Measurements from ENCODE around the gene C6orf47.

The C6orf47 gene

DNA sequence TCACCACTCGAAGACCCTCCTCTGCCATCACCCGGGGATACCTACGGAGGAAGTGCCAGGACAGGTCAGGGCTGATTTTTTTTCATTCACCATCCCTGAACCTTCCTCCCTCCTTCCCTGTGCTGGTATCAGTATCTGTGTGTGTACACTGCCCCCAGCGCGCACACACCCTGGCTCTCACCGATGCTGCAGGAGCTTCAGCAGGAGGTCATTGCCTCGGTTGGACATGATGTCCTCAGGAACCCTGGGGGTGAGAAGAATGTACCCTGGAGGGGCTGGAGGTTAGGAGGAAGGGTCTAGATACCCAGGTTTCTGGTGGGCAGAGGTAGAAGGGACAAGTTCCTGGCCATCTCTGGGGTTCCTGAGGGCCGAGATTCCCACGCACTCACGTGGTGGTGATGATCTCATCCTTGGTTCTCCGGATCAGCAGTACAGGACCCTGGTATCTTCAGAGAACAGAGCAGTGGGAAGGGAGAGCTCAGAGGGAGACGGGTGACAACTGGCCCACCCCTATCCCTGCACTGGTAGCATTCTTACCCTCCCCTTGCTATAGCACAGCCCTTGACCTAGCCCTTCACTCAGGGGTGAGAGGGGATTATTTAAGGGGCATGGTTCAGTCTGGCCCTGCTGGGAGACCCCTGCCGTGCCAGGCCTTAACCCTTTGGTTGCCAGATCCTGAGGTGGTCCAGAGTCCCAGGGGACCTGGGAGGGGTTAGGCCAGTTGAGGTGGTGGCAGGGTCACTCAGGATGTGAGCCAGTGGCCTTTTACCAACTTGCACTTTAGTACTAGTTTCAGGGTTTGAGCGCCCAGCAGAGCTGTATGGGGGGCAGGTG lies 27.5 kb upstream of the C6orf47 start:
- DNase-seq, result no peak

DNA sequence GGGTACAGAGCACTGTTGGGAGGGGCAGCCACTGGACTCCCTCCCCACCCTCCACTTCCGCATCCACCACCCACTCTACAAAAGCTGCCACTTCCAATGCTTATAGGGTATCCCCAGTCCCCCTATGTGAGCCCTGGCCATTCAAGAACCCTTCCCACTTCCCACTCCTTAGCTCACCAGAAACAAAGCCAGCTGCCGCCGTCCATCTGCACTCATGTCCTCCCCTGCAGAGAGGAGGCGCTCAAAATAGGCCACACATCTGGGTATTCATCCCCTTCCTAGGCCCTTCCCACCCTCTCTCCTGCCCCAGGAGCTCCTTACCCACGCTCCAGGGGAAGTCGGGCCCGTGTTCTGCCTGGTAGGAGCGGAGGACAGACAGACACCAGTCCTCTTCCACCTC lies 26.7 kb upstream of the C6orf47 start:
- DNase-seq, result no peak

DNA sequence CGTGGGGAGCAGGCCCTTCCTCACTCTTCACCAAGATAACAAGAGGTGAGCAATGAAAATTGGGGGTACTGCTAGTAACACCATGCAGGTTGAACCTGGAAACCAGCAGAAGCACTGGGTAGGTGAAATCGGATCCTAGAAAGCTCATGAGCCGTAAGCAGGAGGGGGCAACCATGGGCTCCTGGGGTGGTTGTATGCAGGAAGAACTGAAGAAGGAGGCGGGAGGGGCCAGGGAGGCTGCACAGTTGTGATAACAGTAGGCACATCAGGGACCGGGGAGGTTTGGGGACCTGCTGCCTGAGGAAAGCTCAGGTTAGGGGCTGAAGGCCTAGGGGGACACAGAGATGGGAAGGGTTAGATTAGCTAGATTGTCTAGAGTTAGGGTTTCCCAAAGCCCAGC lies 25.9 kb upstream of the C6orf47 start:
- no peak for DNase-seq

DNA sequence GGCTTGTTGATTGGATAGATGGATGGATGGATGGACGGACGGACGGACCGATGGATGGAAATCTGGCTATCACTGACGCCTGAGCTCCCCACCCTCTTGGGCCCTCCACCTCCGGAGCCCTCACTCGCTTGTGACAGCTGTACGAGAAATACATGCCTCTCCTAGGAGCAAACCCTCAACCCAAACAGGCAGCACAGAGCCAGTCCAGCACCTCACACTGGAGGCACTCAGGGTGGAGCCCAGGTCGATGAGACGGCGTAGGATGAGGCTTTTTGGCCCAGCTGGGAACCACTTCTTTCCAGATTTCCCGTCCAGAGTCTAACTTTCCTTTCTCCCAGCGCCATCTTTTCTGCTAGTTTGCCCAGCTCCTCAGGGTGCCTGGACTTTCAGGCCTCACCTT lies 23.0 kb upstream of the C6orf47 start:
- no peak for DNase-seq

DNA sequence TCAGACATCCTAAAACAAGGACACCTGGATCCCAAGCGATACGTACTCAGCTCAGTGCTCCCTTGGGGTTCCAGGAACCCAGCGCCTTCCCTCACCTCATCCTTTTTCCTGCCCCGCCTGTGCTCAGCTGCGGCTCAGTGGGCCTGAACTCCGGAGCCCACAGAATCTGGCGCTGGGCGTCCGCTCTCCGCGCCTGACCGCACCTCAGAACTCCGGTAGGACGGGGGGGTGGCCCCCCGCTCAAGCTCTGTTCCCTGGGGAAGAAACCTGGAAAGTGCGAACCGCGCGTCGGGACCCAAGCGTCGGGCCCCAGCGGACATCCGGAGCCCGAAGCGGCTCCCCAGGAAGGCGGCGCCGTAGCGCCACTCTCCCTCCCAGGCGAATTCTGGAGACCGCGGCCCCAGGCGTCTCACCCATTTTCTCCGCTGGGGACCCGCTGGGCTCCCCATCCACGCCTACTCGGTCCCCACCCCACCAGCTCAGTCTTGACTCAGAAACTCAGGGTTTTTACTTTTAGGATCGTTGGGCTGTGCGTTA lies 20.6 kb upstream of the C6orf47 start:
- DNase-seq, result peak in 10 of 56 donors; percentile 4 to 48 (median 18)

DNA sequence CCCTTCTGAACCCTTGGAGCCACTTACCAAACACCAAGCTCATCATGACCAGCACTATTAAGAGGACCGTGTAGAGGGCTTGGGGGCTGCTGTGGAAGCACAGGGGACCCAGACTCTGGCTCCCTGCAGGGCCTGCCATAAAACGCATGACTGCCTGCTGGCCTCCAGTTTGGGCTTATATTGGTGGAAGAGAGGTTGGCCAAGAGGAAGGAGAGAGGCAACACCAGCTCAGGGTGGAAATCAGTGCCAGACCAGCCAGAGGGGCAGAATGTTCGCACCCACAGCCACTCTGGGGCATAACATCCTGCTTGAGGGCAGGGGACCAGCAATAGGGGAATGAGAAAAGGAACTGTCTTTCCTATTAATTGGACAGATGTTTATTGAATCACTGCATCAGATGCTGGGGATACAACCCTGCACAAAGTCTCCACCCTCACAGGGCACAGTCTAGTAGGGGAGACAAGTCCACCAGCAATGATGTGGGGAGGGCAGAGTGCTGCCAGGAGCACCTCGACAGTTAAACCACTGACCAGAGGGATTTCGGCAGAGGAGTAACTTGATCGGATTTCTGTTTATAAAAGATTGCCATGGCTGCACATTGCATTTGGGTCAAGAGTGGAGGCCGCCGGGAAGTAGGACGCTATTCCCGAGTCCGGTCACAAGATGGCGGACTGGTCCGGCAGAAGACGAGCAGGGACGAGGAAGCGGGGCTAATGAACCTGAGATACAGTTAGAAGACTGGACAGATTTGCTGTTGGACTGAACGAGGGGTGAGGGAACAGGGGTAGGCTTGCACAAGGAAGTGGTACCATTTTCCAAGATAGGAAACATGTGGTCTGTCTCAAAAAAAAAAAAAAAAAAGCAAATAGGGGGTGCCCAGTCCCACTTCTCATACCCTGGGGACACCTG lies 19.9 kb upstream of the C6orf47 start, which contains the start of gene LY6G5C:
Gene LY6G5C, minus strand, starts transcription at position 842 of the 909 bp plus-strand sequence. Its CDS starts 694 bp downstream, at position 148.
- DNase-seq, result peak in 51 of 56 donors; percentile 6 to 84 (median 52)

DNA sequence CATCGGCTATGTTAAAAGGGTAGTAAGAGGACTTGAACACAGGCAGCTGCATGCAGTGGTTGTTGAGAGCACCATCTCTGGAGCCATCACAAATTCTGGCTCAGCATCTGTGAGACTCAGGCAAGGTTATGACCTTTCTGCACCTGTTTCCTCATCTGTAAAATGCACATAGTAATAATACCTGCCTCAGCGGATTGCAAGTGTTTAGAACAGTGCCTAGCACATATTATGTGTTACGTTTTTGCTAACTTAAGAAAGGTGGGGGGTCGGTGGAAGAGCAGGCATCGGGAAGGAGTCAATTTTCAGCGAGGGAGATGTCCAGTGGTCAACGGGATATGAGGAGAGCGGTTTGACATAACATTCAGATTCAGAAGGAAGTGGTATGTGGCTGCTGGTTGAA lies 17.4 kb upstream of the C6orf47 start:
- no peak for DNase-seq

DNA sequence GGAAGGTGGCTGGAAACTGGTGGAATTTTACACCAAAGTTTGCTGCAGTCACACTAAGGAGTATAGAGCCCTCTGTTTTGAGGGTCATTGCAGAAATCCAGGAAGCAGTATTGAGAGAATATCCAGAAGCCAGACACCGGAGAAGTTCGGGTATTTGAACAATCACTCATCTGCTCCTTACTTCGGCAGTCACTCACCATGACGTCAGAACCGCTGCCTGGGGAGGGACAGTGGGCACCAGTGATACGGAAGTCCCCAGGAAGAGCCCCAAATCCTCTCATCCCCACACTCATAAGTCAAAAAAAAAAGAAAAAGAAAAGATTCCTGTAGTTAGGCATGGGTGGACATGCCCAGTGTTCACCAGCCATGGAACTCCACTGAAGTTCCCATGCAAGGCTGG lies 16.3 kb upstream of the C6orf47 start:
- DNase-seq, result no peak

DNA sequence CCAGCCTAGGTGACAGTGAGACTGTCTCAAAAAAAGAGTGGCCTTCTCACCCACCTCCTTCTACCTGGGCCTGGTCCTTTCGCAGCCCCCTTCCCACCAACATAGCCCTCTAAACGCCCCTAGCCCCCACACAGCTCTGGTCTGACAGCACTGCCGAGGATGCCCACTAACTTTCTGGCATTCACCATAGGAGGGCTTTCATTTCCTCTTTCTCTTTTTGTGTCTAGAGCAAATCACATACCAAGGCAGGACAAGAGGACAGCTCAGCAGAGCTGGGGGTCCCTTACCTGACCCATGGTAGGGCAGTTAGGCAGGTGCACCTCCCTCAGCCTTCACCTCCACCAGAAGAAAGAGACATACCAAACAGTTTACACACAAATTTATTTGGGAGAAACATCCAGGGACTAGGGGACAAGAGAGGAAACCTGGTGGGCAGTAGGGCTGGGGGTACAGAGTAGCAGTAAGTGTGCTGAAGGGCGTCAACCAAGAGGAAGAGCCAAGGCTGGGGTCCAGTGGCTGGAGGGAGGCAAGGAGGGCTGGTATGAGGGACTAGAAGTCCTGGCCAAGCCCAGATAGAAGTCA lies 15.8 kb upstream of the C6orf47 start:
- no peak for DNase-seq

DNA sequence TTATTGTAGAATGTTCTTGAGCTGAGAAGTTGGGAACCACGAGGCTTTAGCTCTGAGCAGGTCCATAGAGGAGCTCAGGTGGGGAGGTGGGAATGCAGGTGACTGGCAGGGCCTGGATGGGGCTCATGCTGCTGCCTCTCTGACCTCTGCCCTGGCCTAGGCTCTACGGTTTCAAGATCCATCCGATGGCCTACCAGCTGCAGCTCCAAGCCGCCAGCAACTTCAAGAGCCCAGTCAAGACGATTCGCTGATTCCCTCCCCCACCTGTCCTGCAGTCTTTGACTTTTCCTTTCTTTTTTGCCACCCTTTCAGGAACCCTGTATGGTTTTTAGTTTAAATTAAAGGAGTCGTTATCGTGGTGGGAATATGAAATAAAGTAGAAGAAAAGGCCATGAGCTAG lies 9.1 kb upstream of the C6orf47 start, which contains the start of gene LY6G5B:
Gene LY6G5B, plus strand, starts transcription at position 301 of the 400 bp plus-strand sequence. CDS start 975 bp downstream, outside the sequence.
- no peak for DNase-seq

DNA sequence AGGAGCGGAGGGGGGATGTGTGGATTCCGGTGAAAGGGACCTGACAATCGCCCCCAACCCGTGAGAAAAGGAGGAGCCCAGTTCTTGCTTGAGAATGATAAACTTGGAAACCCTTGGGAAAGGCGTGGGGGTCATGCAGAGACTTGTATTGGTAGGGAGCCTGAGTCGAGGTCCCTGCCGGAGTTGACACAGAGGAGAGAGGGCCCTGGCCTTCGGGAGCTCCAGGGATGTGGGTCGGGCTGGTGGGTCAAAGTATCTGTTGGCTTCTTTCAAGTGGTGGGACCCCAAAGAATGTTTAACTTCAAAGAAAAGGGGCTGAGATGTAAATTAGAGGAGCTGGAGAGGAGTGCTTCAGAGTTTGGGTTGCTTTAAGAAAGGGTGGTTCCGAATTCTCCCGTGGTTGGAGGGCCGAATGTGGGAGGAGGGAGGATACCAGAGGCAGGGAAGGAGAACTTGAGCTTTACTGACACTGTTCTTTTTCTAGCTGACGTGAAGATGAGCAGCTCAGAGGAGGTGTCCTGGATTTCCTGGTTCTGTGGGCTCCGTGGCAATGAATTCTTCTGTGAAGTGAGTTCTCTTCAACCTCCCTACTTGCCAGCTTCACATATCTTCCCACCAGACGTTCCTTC lies 5.9 kb upstream of the C6orf47 start:
- no peak for DNase-seq

DNA sequence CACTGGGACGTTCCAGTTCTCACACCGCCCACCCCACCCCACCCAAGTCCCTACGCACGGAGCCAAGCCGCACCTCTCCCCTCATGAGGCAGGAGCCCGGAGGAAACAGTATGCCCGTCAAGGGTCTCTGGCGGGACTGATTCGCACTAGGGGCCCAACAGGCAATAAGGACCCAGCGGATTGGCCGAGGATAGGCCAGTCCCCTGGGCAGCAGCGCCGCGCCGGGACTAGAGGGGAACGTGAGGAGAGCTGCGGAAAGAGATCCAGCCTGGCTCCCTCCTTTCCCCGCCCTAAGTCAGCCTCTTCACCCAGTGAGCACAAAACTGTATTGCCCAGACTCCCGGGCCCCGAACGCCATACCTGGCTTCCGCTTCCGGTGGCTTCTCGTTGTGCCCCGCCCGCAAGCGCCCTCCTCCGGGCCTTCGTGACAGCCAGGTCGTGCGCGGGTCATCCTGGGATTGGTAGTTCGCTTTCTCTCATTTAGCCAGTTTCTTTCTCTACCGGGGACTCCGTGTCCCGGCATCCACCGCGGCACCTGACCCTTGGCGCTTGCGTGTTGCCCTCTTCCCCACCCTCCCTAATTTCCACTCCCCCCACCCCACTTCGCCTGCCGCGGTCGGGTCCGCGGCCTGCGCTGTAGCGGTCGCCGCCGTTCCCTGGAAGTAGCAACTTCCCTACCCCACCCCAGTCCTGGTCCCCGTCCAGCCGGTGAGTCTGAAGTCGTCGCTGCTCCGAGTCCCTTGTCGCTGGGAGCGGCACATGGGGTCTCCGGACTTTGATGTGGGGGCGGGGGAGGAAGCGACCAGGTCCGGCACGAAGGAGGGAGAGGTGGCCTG lies 5.1 kb upstream of the C6orf47 start, which contains the start of gene CSNK2B:
Gene CSNK2B, plus strand, starts transcription at position 580 of the 836 bp plus-strand sequence. CDS start 752 bp downstream, outside the sequence.
- peak; percentile 88 to 100 (median 98) for DNase-seq

DNA sequence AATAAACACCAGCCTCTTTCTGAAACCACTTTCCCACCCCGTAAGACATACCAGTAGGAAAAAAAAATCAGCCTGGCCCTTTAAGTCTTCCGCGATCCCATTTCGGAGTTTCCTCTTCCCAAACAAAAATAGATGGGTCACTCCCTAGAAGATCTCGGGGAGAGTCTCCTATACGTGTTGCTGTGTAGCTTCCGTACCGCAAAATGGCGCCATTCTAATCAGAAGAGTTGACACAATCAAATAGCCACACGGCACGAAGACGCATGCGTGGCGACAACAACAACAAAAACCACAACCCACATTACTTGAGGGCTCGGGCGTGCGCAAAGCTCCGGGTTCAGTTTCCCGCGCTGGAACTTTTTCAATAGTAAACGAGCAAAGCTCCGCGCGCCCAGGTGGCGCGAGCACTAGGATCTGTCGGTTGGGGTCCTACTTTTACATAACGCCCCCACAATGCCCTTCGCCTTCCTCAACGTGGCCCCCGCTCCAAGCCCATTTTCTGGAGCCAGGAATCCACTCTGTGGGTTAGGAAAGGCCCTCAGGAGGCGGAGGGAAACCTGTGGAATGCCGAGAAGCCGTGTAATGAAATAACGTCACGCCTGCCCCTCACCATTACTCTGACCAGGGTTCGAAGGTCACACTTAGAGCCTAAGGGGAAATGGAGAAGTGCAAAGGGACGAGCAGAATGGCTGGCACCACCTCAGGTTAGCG lies 4.4 kb upstream of the C6orf47 start, which contains the start of gene GPANK1:
Gene GPANK1, minus strand, starts transcription at position 208 of the 711 bp plus-strand sequence. CDS start 519 bp downstream, outside the sequence.
- DNase-seq, result peak in 55 of 56 donors; percentile 28 to 96 (median 83)

DNA sequence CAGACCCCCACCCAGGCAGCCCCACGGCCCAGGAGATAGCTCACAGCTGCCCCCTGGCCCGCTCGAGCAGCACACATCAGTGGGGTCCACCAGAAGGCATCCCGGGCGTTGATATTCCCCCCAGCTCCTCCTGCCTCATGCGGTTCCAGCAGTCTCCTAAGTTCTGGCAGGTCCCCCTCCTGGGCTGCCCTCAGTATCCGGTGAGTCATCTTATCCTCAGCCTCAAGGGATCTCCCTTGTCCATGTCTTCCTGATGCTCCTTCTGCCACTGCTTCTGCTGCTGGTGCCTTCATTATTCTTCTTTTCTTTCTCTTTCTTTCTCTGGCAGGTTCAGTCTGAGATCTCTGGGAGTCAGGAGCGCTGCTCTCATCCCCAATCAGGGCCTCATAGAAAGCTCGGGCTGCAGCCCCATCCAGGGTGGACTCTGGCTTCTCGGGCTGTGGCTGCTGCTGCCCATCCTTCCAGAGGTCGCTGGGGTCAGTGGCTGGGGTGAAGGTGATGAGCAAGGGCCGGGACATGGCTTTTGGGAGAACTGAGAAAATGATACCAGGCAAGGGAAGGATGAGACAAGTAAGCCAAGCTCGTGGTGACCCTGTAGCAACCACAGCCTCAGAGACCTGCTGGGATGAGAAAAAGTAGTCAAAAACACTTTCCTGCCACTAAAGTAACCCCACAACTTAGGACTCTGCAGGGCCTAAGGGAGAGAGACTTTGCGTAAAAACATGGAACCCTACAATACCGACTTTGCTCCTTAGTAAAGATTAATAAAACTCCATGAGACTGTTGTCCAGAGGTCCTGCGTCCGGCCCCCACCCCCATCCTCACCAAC lies 3.6 kb upstream of the C6orf47 start:
- DNase-seq, result peak in 1 of 56 donors; percentile 14

DNA sequence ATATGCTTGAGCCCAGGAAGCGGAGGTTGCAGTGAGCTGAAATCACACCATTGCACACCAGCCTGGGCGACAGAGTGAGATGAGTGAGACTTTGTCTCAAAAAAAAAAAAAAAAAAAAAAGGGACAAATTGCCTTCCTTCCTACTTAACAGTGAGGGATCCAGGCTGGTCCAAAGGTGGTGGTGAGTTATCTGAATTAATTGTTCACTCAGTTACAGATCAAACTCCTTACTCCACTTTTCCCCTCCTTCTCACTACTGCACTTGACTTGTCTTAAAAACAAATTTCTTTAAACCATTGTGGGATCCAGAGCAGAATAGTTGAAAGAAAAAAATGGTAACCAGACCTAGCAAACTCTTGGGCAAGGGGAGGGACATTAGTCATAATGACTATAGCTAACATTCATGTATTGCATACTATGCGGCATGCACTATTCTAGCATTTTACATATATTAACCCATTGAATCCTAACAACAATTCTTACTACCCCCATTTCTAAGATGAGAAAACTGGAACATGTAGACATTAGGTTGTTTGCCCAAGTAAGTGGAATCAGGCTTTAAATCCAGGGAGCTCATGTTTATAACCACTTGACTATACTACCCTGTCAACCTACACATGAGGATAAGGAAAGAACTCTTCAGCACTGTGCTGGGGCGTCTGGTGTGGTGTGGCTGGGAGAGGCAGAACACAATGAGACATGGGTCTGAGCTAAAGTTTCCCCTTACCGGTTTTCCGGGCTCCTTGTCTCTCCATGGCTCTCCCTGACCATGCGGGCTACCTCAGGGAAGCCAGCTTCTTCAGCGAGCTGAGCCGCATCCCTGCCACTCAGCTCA lies 2.8 kb upstream of the C6orf47 start:
- no peak for DNase-seq

DNA sequence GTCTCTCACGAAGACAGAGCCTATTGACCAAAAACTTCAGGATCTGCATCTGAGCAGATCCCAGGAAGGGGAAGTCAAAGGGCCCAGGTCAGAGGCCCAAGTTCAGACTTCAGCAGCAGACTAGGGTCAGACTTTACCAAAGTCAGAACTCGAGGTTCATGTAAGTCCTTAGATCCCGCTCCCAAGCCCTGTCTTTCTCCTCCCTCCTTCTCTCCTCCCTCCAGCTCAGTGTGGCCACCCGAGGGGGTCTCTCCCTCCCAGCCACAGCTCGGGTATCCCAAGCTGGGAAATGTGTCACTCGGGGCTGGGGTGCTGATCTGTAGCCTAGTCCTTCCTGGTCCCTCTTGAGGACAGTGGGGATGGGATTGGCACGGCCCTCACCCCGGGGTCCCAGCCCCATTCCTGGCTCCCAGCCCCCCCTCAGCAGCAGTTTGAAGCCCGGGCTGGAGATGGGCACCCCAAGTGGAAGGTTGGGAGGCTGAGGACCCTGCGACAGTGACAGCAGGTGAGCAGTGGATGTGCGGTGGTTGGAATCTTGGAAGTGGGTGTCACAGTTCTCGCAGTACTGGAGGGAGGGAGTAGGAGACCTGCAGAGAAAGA lies 1.6 kb upstream of the C6orf47 start:
- no peak for DNase-seq

All from nucleus accumbens (tissue), 56 donors.